Fibroblast of pulmonary artery (primary cell): Measurements from ENCODE around the gene PALLD.

ENCODE experiments used
- DNase-seq: peaks from one replicate; pipeline ENCODE4 v3.0.0-alpha.2; 2010; ENCODE audit warnings: low read depth
- H3K4me3 ChIP-seq: replicated peaks from 2 replicates; pipeline ENCODE4 v1.5.1; 2011; ENCODE audit warnings: low read depth, mild to moderate bottlenecking, control low read depth, low read length, moderate library complexity
- TF ChIP-seq, protein P1 (sequence below): IDR thresholded peaks from 2 replicates; pipeline ENCODE4 v1.5.1; 2011; ENCODE audit warnings: mild to moderate bottlenecking, control low read depth, low read length, inconsistent platforms; ENCODE audit errors: missing control alignments

Gene PALLD

DNA sequence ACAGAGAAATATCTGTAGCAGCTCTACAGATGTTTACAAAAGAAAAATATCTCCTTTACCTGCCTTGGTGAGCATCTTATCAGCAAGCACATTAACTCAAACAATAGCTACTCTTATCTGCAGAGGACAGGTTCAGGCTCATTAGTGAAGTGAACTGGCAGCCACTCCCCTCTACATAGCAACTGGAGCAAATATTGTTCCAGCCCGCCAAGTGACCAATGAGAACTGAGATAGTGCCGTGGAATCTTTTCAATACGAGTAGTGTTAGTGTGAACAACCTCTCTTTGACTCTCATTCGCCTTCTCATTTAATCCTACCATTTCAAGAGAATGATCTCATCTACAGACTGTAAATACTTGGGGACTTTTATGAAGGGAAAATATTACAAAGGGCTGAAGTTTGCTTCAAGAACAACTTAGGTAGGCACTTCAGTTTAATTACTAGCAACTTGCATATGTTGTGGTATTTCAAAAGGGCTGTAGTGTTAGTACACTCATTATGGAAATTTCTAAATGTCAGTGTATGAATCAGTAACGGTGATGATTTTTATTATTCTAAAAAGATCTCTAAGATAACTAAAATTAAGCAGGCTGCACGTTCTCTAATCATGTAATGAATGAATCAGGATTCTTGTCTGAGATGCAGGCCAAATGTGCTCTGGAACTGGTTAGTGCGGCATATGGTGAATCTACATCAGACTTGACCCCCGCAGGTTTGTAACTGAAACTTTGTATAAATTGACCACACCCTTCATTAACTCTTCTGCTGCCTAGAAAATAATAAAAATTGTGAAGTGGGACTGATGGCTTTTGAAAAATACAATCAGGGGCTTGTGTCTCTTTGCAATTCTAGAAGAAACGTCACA, 72.4 kb downstream of the PALLD start:
- no peak for DNase-seq
- no peak overlapping the region for H3K4me3 ChIP-seq
- TF ChIP-seq, protein P1, sequence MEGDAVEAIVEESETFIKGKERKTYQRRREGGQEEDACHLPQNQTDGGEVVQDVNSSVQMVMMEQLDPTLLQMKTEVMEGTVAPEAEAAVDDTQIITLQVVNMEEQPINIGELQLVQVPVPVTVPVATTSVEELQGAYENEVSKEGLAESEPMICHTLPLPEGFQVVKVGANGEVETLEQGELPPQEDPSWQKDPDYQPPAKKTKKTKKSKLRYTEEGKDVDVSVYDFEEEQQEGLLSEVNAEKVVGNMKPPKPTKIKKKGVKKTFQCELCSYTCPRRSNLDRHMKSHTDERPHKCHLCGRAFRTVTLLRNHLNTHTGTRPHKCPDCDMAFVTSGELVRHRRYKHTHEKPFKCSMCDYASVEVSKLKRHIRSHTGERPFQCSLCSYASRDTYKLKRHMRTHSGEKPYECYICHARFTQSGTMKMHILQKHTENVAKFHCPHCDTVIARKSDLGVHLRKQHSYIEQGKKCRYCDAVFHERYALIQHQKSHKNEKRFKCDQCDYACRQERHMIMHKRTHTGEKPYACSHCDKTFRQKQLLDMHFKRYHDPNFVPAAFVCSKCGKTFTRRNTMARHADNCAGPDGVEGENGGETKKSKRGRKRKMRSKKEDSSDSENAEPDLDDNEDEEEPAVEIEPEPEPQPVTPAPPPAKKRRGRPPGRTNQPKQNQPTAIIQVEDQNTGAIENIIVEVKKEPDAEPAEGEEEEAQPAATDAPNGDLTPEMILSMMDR = no peak

DNA sequence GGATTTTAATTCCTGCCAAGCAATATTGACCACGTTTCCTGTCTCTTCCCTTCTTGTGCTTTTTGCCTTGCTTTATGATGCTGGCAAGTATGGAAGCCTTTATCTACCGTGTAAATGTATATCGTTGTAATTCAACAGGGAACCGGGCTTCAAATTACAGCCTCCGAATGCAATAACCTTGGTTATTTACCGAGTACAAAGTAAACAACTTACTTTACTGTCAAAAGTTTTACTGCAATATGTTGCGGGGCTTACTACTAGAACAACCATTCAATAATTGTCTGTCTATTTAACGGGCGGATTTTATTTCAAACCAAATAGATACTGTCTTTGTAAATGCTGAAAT, 73.1 kb downstream of the PALLD start:
- H3K4me3 ChIP-seq = no peak overlapping the region
- DNase-seq = no peak
- TF ChIP-seq, protein P1 = no peak

DNA sequence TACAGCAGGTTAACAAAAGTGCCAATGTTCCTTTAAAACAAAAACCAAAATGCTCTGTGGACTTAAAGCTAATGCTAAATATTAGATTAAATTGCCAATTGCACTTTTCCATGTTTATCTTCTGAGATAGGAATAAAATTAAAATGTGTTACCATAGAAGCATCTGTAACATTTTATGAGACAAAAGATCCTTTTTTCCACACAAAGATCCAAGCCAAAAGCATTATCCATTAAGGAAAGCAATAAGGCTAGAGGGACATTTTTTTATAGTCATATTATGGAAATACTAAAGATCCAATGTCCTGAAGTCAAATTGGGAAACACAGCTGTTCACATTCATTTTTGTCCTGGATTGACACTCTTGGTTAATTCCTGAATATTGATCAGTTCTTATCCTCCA, 73.6 kb downstream of the PALLD start:
- TF ChIP-seq, protein P1 = no peak
- no peak for DNase-seq

DNA sequence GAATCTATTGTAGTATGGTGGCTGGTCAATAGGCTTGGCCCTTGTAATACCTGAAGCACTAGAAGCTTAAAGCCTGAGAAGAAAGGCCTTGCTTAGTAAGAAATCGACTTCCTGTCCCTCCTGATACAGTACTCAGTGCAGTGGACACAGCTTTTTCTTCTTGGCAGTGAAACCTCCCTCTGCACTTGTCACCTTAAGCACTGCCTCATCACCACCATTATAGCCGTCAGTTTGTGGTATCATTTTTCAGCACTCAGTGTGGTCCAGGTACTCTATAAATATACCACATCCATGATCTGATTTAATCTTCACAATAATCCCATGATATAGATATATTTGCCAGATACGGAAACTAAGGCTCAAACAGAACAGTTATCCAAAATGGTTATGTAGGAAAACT, 75.2 kb downstream of the PALLD start:
- no peak overlapping the region for H3K4me3 ChIP-seq
- no peak for DNase-seq
- TF ChIP-seq, protein P1 = no peak

More for the DNA sequence above, 73.6 kb downstream of the PALLD start:
- no peak overlapping the region for H3K4me3 ChIP-seq

DNA sequence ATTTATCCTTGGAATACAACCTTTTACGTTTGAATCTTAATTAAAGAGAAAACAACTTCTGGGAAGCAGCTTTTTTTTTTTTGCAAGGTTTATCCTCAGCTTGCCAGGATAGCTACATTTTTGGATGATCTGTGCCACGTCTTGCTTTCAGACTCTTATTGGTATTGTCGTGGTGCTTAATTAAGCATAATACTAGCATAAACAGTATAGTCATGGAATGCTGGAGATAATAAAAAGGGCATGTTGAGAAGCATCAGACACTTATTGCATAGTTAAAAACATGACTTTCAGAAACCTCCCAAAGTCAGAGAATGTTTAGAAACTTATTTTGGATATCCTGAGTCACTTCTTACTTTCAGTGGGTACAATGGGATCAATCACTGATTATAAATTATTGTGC, 77.0 kb downstream of the PALLD start:
- DNase-seq = no peak
- no peak overlapping the region for H3K4me3 ChIP-seq
- TF ChIP-seq, protein P1 = no peak

DNA sequence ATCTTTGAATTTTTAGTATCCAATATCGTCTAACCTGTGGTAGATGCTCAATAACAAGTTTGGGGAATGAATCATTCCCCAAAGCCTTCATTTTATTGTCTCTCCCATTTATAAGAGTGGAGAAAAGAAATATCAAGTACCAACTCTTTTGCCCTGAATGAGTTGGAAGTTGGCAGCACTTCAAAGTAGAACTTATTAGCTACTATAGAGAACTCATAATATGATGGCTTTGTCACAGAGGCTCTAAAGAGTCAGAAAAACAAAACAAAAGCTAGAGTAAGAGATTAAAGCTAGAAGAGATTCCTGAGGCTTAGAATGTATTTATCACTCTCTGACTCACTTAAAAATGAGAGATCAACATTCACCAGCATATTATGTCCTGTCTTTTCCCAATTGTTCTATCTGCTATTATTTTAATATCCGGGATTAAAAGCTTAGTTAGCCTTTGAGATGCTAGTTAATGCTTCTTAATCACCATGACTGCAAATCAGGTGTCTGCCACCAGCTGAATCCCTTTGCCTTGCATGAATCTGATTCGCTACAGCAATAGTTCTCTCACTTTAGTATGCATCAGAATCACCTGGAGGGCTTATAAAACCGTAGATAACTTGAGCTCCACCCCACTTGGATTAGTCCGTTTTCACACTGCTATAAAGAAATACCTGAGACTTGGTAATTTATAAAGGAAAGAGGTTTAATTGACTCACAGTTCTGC, 77.9 kb downstream of the PALLD start:
- H3K4me3 ChIP-seq = no peak overlapping the region
- no peak for DNase-seq
- TF ChIP-seq, protein P1 = no peak
